Endodermal cell (in vitro differentiated cells): ENCODE data around the gene SH2D6. TPM values are rescaled to one million over a fixed set of nuclear protein-coding genes. Genes with fewer than 3 reads are reported as not detected.
A peak's percentile ranks its signal among the peaks of the same experiment; 100 is the strongest.

Experiments
- DNase-seq: peaks from one replicate; pipeline ENCODE4 v3.0.0-alpha.2; 2017
- H3K27ac ChIP-seq: 2 replicates; pipeline ENCODE4 v1.5.1; 2013; ENCODE audit warnings: mild to moderate bottlenecking, low read depth, low read length, moderate library complexity
- H3K27me3 ChIP-seq: 2 replicates; pipeline ENCODE4 v1.6.1; 2013; ENCODE audit warnings: mild to moderate bottlenecking, low read length, moderate library complexity; ENCODE audit not compliant: insufficient read depth, control insufficient read depth, poor library complexity, severe bottlenecking
- H3K36me3 ChIP-seq: 2 replicates; pipeline ENCODE4 v1.7.0; 2013; ENCODE audit warnings: mild to moderate bottlenecking, low read length, moderate library complexity; ENCODE audit not compliant: control insufficient read depth, insufficient read depth
- H3K4me1 ChIP-seq: one replicate; pipeline ENCODE4 v1.7.0; 2013; ENCODE audit warnings: low read length; ENCODE audit not compliant: control insufficient read depth, insufficient read depth
- H3K4me3 ChIP-seq: 2 replicates; pipeline ENCODE4 v1.5.1; 2013; ENCODE audit warnings: mild to moderate bottlenecking, low read length, moderate library complexity
- H3K9ac ChIP-seq: 2 replicates; pipeline ENCODE4 v1.6.1; 2013; ENCODE audit warnings: mild to moderate bottlenecking, low read length, moderate library complexity; ENCODE audit not compliant: poor library complexity, severe bottlenecking; ENCODE audit errors: extremely low read depth
- H3K9me3 ChIP-seq: 2 replicates; pipeline ENCODE4 v1.6.1; 2013; ENCODE audit warnings: mild to moderate bottlenecking, low read length, moderate library complexity; ENCODE audit not compliant: control insufficient read depth
- H3K27ac Mint-ChIP-seq: 2 replicates; pipeline ENCODE4 v1.8.0; 2020; ENCODE audit warnings: mixed read lengths
- H3K27me3 Mint-ChIP-seq: 2 replicates; pipeline ENCODE4 v1.8.0; 2021; ENCODE audit warnings: mild to moderate bottlenecking, mixed read lengths; ENCODE audit not compliant: insufficient read depth
- H3K36me3 Mint-ChIP-seq: 2 replicates; pipeline ENCODE4 v1.8.0; 2020; ENCODE audit warnings: low read depth, mixed read lengths
- H3K4me1 Mint-ChIP-seq: 2 replicates; pipeline ENCODE4 v1.8.0; 2020; ENCODE audit warnings: mixed read lengths
- H3K4me3 Mint-ChIP-seq: 2 replicates; pipeline ENCODE4 v1.8.0; 2020; ENCODE audit warnings: mild to moderate bottlenecking, moderate library complexity, mixed read lengths
- H3K9me3 Mint-ChIP-seq: 2 replicates; pipeline ENCODE4 v1.8.0; 2020; ENCODE audit warnings: mild to moderate bottlenecking, mixed read lengths
- WGBS, 2 experiments: methylation state at CpG; one replicate each; pipeline versions ENCODE4 v1.1.5 to v1.1.7; 2013; ENCODE audit warnings: missing lambda C conversion rate in 2 of 2, mixed read lengths in 1 of 2; ENCODE audit not compliant: insufficient coverage in 1 of 2, insufficient read length in 1 of 2; 5-methylcytosine and 5-hydroxymethylcytosine counted together
- total RNA-seq, 2 donors: library from RNA; stranded (reverse); fragmentation: NEBNext Ultra II Directional in 1 of 2; extraction: Animal tissue kit (Norgen Biotek cat#: 25700) in 1 of 2; gene quantifications; 2 replicates in 1 of 2; 3 replicates in 1 of 2; pipeline ENCODE4 v1.2.1, GENCODE V29; 2021
- TF ChIP-seq, protein P1 (sequence below): fragments of 200-600 bp; sonication (generic); conservative IDR thresholded peaks from 2 replicates; pipeline ENCODE4 v1.5.0; 2021; ENCODE audit warnings: antibody characterized with exemption, mild to moderate bottlenecking

The SH2D6 gene
- total RNA-seq, 2 donors from 2014 or later: 0.68 to 1.1 TPM

DNA sequence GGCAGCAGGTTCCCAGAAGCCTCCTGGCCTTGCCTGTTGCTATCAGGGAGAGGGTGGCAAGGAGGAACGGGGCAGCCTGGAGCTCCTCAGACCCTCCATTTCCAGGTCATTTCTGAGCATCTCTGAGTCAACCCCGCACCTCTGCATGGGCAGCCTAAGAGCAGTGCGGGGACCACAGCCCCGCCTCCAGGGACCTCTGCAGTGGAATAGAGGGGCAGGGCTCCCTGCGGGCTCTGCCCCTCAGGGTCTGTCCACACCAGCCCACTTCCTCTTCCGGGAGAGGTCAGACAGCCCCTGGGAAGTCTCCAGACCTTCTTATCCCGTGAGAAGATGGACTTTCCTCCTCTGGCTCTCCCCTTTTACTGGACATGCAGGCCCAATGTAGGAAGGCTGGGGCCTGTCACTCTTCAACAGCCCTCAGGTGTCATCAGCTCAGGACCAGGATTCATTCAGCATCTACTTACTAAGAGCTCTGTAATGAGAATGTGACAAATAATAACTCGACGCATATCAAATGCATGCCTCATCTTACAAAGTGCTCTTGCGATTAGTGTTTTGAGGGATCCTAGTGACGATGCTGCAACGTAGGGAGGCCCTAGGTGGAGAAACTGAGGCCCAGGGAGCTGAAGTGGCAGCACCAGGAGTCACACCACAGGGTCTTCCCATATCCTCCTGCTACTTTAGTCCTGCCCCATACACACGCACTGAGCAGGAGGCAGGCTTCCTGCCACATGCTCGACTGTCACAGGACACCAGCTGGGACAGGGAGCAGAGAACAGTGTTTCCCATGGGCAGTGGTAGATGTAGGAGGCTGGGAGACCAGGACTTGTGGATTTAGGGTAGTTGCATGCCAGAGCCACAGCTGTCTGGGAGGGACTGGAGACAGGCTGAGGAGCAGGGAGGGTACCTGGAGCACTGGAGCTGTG, 28.0 kb downstream of the SH2D6 start:
- no peak overlapping the region for H3K4me3 Mint-ChIP-seq
- TF ChIP-seq, protein P1, sequence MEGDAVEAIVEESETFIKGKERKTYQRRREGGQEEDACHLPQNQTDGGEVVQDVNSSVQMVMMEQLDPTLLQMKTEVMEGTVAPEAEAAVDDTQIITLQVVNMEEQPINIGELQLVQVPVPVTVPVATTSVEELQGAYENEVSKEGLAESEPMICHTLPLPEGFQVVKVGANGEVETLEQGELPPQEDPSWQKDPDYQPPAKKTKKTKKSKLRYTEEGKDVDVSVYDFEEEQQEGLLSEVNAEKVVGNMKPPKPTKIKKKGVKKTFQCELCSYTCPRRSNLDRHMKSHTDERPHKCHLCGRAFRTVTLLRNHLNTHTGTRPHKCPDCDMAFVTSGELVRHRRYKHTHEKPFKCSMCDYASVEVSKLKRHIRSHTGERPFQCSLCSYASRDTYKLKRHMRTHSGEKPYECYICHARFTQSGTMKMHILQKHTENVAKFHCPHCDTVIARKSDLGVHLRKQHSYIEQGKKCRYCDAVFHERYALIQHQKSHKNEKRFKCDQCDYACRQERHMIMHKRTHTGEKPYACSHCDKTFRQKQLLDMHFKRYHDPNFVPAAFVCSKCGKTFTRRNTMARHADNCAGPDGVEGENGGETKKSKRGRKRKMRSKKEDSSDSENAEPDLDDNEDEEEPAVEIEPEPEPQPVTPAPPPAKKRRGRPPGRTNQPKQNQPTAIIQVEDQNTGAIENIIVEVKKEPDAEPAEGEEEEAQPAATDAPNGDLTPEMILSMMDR: no peak
- 85 to 91% methylated on average over 8 to 14 of the region's 14 CpGs for WGBS, 2 experiments
- H3K4me1 ChIP-seq: no peaks in the 10 kb centered on the region
- H3K4me3 ChIP-seq: no peak overlapping the region
- H3K9me3 Mint-ChIP-seq: no peaks in the 10 kb centered on the region
- no peaks in the 10 kb centered on the region for H3K36me3 ChIP-seq
- peaks cover 10% of the 10 kb centered on the region for H3K4me1 Mint-ChIP-seq
- H3K27me3 Mint-ChIP-seq: no peaks in the 10 kb centered on the region
- H3K27ac Mint-ChIP-seq: peak overlapping the region; percentile 39
- no peaks in the 10 kb centered on the region for H3K9me3 ChIP-seq
- no peak overlapping the region for H3K27ac ChIP-seq
- no peak for DNase-seq
- no peak overlapping the region for H3K9ac ChIP-seq
- no peaks in the 10 kb centered on the region for H3K36me3 Mint-ChIP-seq
- H3K27me3 ChIP-seq: no peaks in the 10 kb centered on the region

DNA sequence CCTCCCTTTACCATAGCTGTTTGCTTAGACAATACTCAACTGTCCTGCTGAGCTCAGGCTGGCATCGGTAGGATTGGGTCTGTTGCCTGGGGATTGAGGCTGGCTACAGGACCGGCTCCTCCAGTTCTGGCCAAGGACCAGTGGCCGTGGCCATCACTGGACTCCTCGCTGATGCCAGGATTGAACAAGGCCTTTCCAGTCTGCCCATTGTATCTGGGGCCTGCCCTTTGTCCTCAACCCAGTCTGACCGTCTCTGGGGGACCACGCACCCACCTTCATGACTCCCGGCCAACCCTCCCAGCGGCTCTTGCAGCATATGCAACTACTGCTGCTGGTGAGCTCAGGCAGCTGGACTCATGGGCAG, 28.7 kb downstream of the SH2D6 start:
- Histone ChIP-seq H3K9me3 (no peaks in the 10 kb centered on the region), H3K4me1 (no peaks in the 10 kb centered on the region), H3K27me3 (no peaks in the 10 kb centered on the region), H3K4me3 (no peak overlapping the region), H3K36me3 (no peaks in the 10 kb centered on the region), H3K9ac (no peak overlapping the region), H3K27ac (no peak overlapping the region)
- Mint-ChIP-seq H3K27ac (no peak overlapping the region), H3K4me3 (no peak overlapping the region), H3K36me3 (no peaks in the 10 kb centered on the region), H3K9me3 (no peaks in the 10 kb centered on the region), H3K4me1 (peaks cover 10% of the 10 kb centered on the region), H3K27me3 (no peaks in the 10 kb centered on the region)
- TF ChIP-seq, protein P1: no peak
- no peak for DNase-seq
- 94 to 96% methylated on average over 8 of the region's 8 CpGs for WGBS, 2 experiments

DNA sequence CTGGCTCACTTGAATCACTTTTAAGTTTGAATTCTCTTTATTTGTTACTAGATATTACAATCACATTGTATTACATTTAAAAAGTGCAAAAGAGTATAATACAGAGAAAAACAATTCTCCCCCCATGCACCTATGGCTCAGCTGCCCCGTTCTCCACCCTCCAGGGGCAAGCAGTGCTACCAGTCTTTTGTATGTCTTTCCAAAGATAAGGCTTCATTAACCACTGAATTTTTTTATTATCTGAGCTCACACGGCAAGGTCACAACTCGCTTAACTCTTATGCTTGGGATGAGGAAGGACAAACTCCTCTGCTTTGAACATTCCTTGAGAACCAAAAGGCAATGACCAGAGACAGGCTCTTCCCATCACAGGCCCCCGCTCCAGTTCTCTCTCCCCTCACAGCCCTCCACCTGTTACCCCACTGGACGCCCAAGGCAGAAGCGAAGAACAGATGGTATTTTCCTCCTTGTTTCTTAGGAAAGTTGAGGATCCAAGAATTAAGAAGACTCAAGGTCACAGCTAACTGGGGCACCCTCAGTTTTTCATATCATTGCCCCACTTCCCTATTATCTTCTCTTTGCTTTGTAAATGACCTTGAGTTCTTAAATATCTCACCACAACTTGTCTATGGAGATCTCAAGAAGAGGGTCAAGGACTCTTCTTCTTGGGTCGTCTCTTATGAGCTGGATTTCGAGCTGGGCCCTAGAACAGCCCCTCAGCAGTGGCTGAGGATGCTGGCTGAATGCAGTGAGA, 30.1 kb downstream of the SH2D6 start:
- no peak overlapping the region for H3K4me3 Mint-ChIP-seq
- H3K9me3 Mint-ChIP-seq: peaks cover 3% of the 10 kb centered on the region
- Histone ChIP-seq H3K9ac (no peak overlapping the region), H3K4me3 (no peak overlapping the region), H3K36me3 (no peaks in the 10 kb centered on the region), H3K9me3 (no peaks in the 10 kb centered on the region), H3K27ac (no peak overlapping the region), H3K4me1 (no peaks in the 10 kb centered on the region), H3K27me3 (no peaks in the 10 kb centered on the region)
- 88 to 97% methylated on average over 6 to 8 of the region's 8 CpGs for WGBS, 2 experiments
- no peak overlapping the region for H3K27ac Mint-ChIP-seq
- peaks cover 13% of the 10 kb centered on the region for H3K4me1 Mint-ChIP-seq
- TF ChIP-seq, protein P1: no peak
- no peaks in the 10 kb centered on the region for H3K36me3 Mint-ChIP-seq
- DNase-seq: no peak
- H3K27me3 Mint-ChIP-seq: no peaks in the 10 kb centered on the region
